ENCODE measurements around the gene PPP1R9A.

PPP1R9A gene

DNA sequence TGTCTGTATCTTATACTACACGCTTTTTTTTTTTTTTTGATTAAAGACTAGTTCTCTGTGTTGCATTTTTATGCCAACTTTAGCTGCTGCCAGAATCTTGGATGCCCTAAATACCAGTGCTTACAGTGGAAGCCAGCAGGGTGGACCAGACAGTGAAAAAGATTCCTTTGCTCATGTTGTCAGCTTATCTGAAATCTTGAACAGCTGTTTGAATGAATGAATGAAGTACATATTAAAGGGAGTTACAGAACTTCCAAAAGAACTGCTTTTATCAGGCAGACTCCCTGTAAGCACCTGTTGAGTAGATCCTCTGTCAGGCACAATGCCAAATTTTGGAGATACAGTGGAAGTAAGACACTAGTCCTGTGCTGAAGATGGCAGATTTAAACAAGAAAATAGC lies 184.9 kb downstream of the PPP1R9A start:
- DNase-seq (ENCODE audit: extremely low read depth in 1 of 2, low read depth in 1 of 2), result no peak

GRCh38 chr7:95095259-95095965 lies 188.0 kb downstream of the PPP1R9A start:
- DNase-seq (ENCODE audit: extremely low read depth in 1 of 2, low read depth in 1 of 2), result no peak

- DNase-seq (ENCODE audit: extremely low read depth in 1 of 2, low read depth in 1 of 2), result no peak
Observed at GRCh38 chr7:95095966-95096540, 188.7 kb downstream of the PPP1R9A start.

DNA sequence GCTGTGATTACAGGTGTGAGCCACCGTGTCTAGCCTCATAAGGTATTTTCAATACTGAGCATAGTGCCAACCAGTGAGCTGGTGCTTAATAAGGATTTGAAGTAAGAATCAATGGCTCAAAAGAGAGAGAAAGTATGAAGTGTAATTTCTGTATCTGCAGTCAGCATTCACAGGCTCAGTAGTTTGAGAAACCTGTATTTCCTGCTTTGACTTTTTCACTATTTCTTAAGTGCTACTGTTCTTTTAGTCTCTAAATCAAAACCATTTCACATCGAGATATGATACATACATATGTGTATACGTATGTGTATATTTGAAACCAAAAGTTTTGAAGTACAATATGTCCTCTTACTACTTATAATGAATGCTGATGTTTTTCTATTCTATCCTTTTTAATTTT lies 189.9 kb downstream of the PPP1R9A start:
- no peak for DNase-seq (ENCODE audit: extremely low read depth in 1 of 2, low read depth in 1 of 2)

DNA sequence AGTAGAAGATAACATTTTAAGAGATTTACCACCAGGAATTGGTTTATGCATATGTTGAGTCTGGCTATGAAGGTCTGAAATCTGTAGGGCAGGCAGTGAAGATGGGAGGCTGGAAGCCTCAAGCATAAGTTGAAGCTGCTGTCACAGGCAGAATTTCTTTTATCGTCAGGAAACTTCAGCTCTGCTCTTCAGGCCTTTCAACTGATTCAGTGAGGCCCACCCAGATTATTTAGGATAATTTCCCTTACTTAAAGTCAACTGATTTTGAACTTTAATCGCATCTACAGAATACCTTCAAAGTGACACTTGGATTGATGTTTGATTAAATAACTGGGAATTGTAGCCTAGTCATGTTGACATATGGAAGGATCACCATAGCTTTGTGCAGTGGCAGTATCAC lies 190.5 kb downstream of the PPP1R9A start:
- no peak for DNase-seq (ENCODE audit: extremely low read depth in 1 of 2, low read depth in 1 of 2)

DNA sequence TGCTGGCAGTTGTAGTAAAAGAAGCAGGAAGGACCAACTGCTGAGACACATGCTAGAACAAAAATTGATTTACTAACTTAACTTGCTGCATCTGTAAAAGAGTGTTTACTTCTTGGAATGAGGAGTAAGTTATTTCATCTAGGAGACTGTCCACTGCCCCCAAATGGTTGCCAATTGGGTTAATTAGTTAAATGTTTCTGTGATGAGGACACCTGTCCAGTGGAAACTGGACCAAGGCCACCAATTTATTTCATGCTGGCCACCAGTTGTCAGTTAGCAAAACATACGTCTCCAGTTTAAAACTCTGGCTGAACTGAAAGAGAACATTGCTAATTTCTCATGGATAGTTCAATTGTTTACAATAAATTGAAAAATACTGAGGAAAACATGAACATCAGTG lies 191.7 kb downstream of the PPP1R9A start:
- DNase-seq (ENCODE audit: extremely low read depth in 1 of 2, low read depth in 1 of 2), result no peak

GRCh38 chr7:95101422-95101821 lies 194.0 kb downstream of the PPP1R9A start:
- DNase-seq (ENCODE audit: extremely low read depth in 1 of 2, low read depth in 1 of 2), result no peak

DNA sequence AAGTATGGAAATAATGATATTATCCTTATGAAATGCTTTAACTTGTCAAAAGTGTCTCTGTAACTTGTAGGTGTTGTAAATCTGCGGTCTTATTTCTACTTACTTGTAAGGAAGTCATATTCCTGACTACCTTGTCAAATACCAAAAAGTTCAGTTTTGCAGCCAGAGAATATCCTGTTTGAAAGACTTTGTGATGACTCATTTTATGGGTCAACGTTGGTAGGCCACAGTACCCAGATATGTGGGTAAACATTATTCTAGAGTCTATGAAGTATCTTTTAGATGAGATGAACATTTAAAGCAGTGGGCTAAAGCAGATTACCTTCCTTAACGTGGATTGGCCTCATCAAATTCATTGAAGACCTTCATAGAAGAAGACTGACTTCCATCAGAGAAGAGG lies 195.3 kb downstream of the PPP1R9A start:
- no peak for DNase-seq (ENCODE audit: extremely low read depth in 1 of 2, low read depth in 1 of 2)

GRCh38 chr7:95104739-95105138 lies 197.3 kb downstream of the PPP1R9A start:
- no peak for DNase-seq (ENCODE audit: extremely low read depth in 1 of 2, low read depth in 1 of 2)

DNA sequence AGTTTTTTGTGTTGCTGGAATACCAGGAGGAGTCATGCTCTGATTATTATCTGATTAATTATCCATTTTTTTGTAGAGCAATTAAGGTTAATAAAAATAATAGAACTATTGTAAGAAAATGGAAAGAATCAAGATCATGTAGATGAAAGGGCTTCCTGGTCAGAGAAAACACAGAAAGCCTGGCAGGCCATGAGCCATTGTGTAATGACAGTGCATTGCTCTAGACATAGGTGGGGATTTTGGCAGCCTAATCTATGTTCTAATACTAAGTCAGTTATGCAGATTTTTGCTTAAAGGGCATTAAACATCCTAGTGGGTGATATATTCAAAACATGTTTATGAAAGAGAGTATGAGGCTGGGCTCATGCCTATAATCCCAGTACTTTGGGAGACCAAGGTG lies 198.2 kb downstream of the PPP1R9A start:
- no peak for DNase-seq (ENCODE audit: extremely low read depth in 1 of 2, low read depth in 1 of 2)

GRCh38 chr7:95106401-95106800 lies 199.0 kb downstream of the PPP1R9A start:
- no peak for DNase-seq (ENCODE audit: extremely low read depth in 1 of 2, low read depth in 1 of 2)

DNA sequence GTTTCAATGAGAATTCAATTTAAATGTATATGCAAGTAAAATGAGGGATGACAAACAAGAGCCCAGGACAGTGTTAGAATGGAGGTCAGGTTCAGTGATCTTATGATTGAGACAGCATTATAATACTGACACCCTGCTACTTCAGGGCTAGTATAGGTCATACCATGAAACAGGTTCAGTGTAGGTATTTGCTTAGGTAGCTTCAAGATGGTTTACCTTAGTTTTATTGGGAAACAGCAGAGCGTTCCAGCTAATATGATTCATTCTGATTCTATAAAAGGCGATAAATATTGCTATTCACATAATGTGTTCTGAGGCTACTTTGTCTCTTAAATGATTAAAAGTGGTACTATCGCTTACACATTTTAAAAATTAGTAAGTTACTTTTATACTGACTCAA lies 203.3 kb downstream of the PPP1R9A start:
- DNase-seq (ENCODE audit: extremely low read depth in 1 of 2, low read depth in 1 of 2), result no peak

DNA sequence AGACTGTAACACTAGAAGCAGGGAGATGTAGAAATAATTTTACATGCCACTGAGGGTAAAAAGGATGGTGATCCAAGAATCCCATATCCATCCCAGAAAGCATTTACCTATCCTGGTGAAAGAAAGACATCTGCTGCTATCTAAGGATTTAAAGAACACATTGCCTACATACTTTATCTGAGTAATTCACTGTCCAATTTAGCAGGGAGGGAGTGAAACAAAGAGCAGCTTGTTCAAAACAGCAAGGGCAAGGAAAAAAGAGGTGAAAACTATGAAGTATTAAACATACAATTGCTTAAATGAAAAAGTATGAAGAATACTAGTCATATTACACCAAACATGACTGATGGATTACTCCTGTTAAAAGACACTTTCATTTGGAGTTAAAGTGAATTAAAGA lies 206.2 kb downstream of the PPP1R9A start:
- no peak for DNase-seq (ENCODE audit: extremely low read depth in 1 of 2, low read depth in 1 of 2)

DNA sequence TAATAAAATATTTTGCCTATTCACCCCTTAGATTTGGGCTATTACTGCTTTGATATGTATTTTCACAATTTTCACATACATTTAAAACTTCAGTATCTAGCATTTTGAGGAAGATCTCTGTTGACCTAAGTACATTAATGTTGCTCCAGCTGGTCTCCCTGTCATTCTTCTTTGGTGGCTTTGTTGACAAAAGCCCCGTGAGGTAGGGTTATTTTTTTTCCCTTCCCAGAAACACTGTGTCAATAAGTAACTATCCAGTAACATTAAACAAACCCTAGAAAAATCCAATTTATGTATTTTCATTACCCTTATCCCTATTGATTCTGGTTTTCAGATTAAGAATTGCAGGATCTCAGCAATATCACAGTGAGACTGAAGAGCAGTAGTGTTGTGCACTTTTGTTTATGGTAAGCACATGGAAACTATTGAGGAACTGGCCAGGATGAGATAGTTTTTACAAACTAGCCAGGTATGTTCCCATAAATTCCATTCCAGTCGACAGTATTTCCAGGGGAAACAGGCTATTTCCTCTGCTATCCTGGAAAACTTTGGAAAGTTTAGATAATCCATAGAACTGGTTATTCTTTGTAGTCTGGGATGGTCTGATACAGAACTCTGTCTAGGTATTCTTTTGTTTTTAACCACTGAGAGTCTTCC lies 218.8 kb downstream of the PPP1R9A start:
- no peak for DNase-seq (ENCODE audit: extremely low read depth in 1 of 2, low read depth in 1 of 2)

DNA sequence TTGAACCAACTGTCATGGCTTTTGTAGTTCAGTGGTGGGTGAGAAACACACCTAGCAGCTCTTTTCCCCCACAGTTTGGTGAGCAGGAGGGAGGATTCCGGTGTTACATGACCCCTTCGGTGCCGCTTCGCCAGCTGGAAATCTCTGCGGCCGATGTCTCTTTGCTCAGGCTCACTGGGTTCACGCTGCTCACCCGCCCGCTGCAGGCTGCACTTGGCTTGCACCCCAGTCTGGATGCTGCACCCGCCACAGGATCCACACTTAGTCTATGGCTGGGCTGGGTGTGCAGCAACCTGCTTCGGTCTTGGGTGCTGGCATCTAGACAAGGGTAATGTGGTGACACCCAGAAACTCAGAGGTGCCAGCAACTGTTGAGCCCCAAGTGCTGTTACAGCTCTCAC lies 225.1 kb downstream of the PPP1R9A start:
- no peak for DNase-seq (ENCODE audit: extremely low read depth in 1 of 2, low read depth in 1 of 2)

GRCh38 chr7:95139922-95140321 lies 232.5 kb downstream of the PPP1R9A start:
- no peak for DNase-seq (ENCODE audit: extremely low read depth in 1 of 2, low read depth in 1 of 2)

DNA sequence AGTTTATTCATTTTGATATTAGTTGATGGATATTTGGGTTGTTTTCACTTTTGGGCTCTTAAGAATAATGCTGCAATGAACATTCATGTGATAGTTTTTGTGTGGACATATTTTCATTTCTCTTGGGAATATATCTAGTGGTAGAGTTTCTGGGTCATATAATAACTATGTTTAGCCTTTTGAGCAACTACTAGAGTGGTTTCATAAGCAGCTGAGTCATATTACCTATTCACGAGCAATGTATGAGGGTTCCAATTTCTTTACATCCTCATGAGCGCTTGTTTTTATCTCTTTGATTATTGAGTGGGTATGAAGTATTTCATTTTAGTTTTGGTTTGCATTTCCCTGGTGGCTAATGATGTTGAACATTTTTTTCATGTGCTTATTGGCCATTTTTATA lies 234.4 kb downstream of the PPP1R9A start:
- no peak for DNase-seq (ENCODE audit: extremely low read depth in 1 of 2, low read depth in 1 of 2)

DNA sequence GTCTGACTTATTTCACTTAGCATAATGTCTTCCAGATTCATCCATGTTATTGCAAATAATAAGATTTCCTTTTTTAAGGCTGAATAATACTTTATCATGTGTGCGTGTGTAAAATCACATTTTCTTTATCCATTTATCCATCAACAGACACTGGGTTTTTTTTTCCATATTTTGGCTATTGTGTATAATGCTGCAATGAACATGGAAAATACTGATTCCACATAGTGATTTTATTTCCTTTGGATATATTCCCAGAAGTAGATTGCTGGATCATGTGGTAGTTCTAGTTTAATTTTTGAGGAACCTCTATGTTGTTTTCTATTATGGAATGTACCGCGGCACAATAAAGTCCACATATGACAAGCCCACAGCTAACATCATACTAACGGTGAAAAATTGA lies 236.9 kb downstream of the PPP1R9A start:
- no peak for DNase-seq (ENCODE audit: extremely low read depth in 1 of 2, low read depth in 1 of 2)

DNA sequence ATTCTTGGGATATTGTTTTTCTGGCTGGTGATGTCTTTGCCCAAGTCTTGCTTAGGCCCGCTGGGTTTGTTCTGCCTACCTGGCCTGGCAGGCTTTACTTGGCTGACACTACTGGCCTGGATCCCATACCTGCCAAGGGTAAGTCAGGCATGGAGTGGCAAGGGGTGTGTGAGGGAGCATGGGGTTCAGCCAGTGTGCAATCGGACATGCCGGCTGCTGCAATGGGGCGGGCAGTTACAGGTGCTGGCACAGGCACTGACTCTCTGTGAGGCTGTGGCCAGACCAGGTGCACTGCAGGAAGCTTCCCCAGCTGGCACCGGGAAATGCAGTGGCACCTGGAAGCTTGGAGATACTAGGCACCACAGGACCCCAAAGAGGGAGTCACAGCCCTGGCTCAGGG lies 248.6 kb downstream of the PPP1R9A start:
- DNase-seq (ENCODE audit: extremely low read depth in 1 of 2, low read depth in 1 of 2), result no peak

DNA sequence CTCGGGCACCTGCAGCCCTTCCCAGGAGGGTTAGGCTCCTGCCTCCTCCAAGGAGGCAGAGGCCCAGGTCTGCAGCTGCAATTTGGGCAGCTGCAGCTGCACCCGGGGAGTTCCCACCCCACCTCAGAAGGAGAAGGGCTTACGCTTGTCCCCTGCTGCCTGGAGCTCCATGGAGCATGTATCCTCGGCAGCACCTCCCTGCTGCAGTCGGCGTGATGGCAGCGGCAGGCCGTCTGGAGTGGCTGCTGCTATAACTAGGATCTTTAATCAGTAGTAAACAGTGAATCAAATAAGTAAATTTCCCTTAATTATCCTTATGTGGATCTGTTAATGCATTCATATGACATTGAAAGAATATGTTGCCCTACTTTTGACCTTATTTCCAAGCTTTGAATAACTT lies 250.0 kb downstream of the PPP1R9A start:
- DNase-seq (ENCODE audit: extremely low read depth in 1 of 2, low read depth in 1 of 2), result no peak

DNA sequence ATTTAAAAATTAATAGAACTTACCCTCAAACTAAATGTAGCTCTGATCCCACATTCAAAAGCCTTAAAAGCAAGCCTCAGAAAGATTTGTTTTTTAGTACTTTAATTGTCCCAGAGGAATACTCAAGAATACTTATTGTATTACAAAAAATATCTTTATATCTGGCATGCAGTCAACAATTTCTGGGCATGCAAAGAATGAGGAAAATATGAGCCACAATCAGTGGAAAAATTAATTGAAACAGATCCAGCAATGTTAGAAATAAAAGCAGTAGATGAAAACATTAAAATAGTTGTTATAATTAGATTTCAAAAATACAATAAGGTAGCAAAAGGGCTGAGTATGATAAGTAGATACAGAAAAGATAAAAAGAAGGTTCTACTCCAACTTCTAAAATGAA lies 262.3 kb downstream of the PPP1R9A start:
- DNase-seq (ENCODE audit: extremely low read depth in 1 of 2, low read depth in 1 of 2), result no peak

DNA sequence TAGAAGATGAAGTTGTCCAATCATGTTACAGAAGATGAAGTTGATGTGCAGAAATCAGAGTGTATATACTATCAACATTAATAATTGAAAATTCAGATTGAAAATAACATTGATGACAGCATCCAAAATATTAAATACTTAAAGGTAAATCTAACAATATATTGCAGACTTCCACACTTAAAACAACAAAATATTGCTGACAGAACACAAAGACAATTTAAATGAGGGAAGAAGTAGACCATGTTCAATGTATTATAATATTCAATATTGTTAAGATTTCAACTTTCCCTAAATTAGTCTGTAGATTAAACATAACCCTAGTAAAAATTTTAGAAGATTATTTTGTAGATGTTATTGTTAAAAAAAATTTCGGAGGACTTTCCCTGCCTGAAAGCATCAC lies 265.0 kb downstream of the PPP1R9A start:
- DNase-seq (ENCODE audit: extremely low read depth in 1 of 2, low read depth in 1 of 2), result no peak
